B cell (primary cell): ENCODE results near the gene MSLN. TPM values are rescaled to one million over a fixed set of nuclear protein-coding genes. Genes with fewer than 3 reads are reported as not detected.

Experiments
- ATAC-seq: fragments of 200-7000 bp; cut with Tn5 transposase; one replicate; pipeline ENCODE4 v1.10.0; 2021; ENCODE audit warnings: low read depth, mild to moderate bottlenecking, moderate number of reproducible peaks, moderate library complexity
- CTCF ChIA-PET: fragments of 350-600 bp; sonication (Branson Sonifier 250); formaldehyde crosslinking; loops from one replicate; lab custom pipeline; 2021; ENCODE audit warnings: antibody characterized with exemption, inconsistent platforms; lab: Charles Lee
- POLR2A ChIA-PET: fragments of 350-600 bp; sonication (Branson Sonifier 250); formaldehyde crosslinking; loops from one replicate; lab custom pipeline; 2021; ENCODE audit warnings: antibody characterized with exemption; lab: Charles Lee
- DNase-seq: peaks from one replicate; pipeline ENCODE4 v3.0.0; 2013
- H2AFZ ChIP-seq: 2 replicates; pipeline ENCODE4 v1.6.1; 2012; ENCODE audit warnings: mild to moderate bottlenecking, low read depth, low read length; ENCODE audit not compliant: insufficient read depth, poor library complexity, severe bottlenecking
- H3K27ac ChIP-seq, 2 donors: 1 replicate in 1 of 2; 2 replicates in 1 of 2; pipeline ENCODE4 v1.5.1; 2012 to 2013; ENCODE audit warnings: low read length in 2 of 2, mild to moderate bottlenecking in 2 of 2, moderate library complexity in 1 of 2
- H3K27me3 ChIP-seq, 4 experiments: fragments of 200-600 bp in 1 of 4; sonication (generic) in 1 of 4; replicated peaks in 1 of 4; 1 replicate in 2 of 4; 2 replicates in 2 of 4; pipeline versions ENCODE4 v1.6.1 to v1.7.0; 2013 to 2016; ENCODE audit warnings: low read length in 3 of 4, mild to moderate bottlenecking in 2 of 4, mixed read lengths in 1 of 4, moderate library complexity in 1 of 4; ENCODE audit not compliant: insufficient read depth in 4 of 4, control insufficient read depth in 3 of 4; ENCODE audit errors: control extremely low read depth in 1 of 4
- H3K36me3 ChIP-seq, 2 experiments: replicated peaks in 1 of 2; 1 replicate in 1 of 2; 2 replicates in 1 of 2; pipeline versions ENCODE4 v1.6.1 to v1.7.1; 2013; ENCODE audit warnings: low read length in 1 of 2; ENCODE audit not compliant: insufficient read depth in 2 of 2, control insufficient read depth in 1 of 2; ENCODE audit errors: control extremely low read depth in 1 of 2, extremely low read depth in 1 of 2
- H3K4me1 ChIP-seq, 2 donors: fragments of 200-600 bp in 1 of 2; sonication (generic) in 1 of 2; 1 replicate in 1 of 2; 2 replicates in 1 of 2; pipeline versions ENCODE4 v1.5.1 to v1.6.1; 2013 to 2017; ENCODE audit warnings: low read length in 2 of 2; ENCODE audit not compliant: control insufficient read depth in 2 of 2, insufficient read depth in 2 of 2
- H3K4me2 ChIP-seq: replicated peaks from 2 replicates; pipeline ENCODE3; 2012; ENCODE audit warnings: mild to moderate bottlenecking, low read depth, low read length; ENCODE audit not compliant: poor library complexity, severe bottlenecking
- H3K4me3 ChIP-seq, 5 experiments: fragments of 200-600 bp in 1 of 5; sonication (generic) in 1 of 5; 1 replicate in 3 of 5; 2 replicates in 2 of 5; pipeline versions ENCODE4 v1.5.1 to v1.7.0; 2011 to 2016; ENCODE audit warnings: low read length in 4 of 5, mild to moderate bottlenecking in 4 of 5, low read depth in 2 of 5, control low read depth in 1 of 5, moderate library complexity in 1 of 5; ENCODE audit not compliant: insufficient read depth in 1 of 5; ENCODE audit errors: control extremely low read depth in 1 of 5, extremely low read depth in 1 of 5
- H3K79me2 ChIP-seq: fragments of 200-600 bp; sonication (generic); one replicate; pipeline ENCODE4 v1.6.0; 2016; ENCODE audit warnings: low read length; ENCODE audit not compliant: control insufficient read depth, insufficient read depth
- H3K9ac ChIP-seq: fragments of 200-600 bp; sonication (generic); 2 replicates; pipeline ENCODE4 v1.6.1; 2017; ENCODE audit warnings: mild to moderate bottlenecking, low read length, moderate library complexity
- H3K9me3 ChIP-seq, 3 donors: one replicate each; pipeline versions ENCODE4 v1.6.1 to v1.7.1; 2013; ENCODE audit warnings: low read length in 2 of 3; ENCODE audit not compliant: control insufficient read depth in 2 of 3, insufficient read depth in 1 of 3; ENCODE audit errors: control extremely low read depth in 1 of 3
- H4K20me1 ChIP-seq: 2 replicates; pipeline ENCODE4 v1.6.0; 2012; ENCODE audit warnings: mild to moderate bottlenecking, low read length; ENCODE audit not compliant: insufficient read depth, control insufficient read depth, poor library complexity, severe bottlenecking
- H3K27ac Mint-ChIP-seq: one replicate; pipeline ENCODE4 v1.8.0; 2021; ENCODE audit warnings: mixed read lengths
- H3K27me3 Mint-ChIP-seq: one replicate; pipeline ENCODE4 v1.8.0; 2021; ENCODE audit warnings: mixed read lengths
- H3K4me1 Mint-ChIP-seq: one replicate; pipeline ENCODE4 v1.8.0; 2021; ENCODE audit warnings: mixed read lengths
- H3K4me3 Mint-ChIP-seq: one replicate; pipeline ENCODE4 v1.8.0; 2021; ENCODE audit warnings: mixed read lengths
- H3K9me3 Mint-ChIP-seq: one replicate; pipeline ENCODE4 v1.8.0; 2022; ENCODE audit warnings: mixed read lengths; ENCODE audit not compliant: insufficient read depth
- EZH2 ChIP-seq: IDR thresholded peaks from 2 replicates; pipeline ENCODE4 v1.6.1; 2012; ENCODE audit warnings: borderline replicate concordance, low read depth, mild to moderate bottlenecking, moderate library complexity, low read length; ENCODE audit not compliant: insufficient read depth, poor library complexity, severe bottlenecking
- WGBS: methylation state at CpG from one replicate; pipeline ENCODE4 v1.1.5; 2013; ENCODE audit warnings: missing lambda C conversion rate; ENCODE audit not compliant: insufficient coverage; 5-methylcytosine and 5-hydroxymethylcytosine counted together
- intact Hi-C: fragments of 100-400 bp; cut with micrococcal nuclease; formaldehyde crosslinking; loops from one replicate; pipeline ENCODE4 v1.10.0; 2022
- polyA plus RNA-seq: library from polyadenylated mRNA; depleted of rRNA; stranded (reverse); fragments of >200 nt; gene quantifications from 2 replicates; pipeline ENCODE4 v1.2.3, GENCODE V29; 2012
- total RNA-seq, 2 donors: library from RNA; stranded (reverse); fragments of 120-200 nt in 1 of 2; gene quantifications; 1 replicate in 1 of 2; 2 replicates in 1 of 2; pipeline versions ENCODE4 v1.2.3 to v1.2.4, GENCODE V29; 2013 to 2022
- TF ChIP-seq, protein P1 (sequence below): fragments of 200-600 bp; IDR thresholded peaks from one replicate; pipeline ENCODE4 v1.8.0; 2022; ENCODE audit warnings: antibody characterized with exemption, mild to moderate bottlenecking

The MSLN gene
- total and polyA plus RNA-seq, 2 donors (not counting 1 experiment from before 2014, with no cell fraction given) = not detected

DNA sequence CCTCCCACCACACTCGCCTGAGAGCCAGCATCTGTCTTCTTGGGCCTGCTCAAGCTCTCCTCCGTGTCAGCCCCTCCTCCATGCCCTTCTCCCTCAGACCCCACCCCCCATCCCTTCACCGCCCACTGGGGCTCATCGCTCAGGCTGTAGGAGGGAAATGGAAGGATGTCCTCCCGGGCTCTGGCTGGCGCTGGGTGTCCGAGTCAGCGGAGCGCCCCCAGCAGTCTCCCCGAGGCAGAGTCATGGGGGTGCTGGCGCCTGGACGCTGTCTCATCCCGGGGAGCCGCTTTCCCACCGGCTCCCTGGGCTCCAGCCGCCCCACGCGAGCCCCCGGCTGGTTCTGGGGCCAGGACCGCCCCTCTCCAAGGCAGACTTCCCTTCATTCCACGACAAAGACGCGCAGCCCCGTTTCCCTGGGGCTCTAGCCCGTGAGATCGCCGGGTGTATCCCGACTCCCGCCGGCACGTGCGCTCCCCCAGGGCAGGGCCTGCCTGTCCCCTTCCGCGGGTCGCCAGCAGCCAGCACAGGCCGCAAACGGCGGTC is 40.0 kb upstream of the MSLN start:
- CTCF ChIA-PET = interaction anchor here (1.1 to 3.8 kb wide), 5 partner anchors 8 to 65 kb away, joined by 3 to 26 read pairs (median 9); partner anchors contain the start of genes CIAO3 and JMJD8
- POLR2A ChIA-PET = interaction anchor here (0.7 to 1.9 kb wide), 4 partner anchors 15 to 37 kb away, joined by 3 to 5 read pairs (median 4); partner anchors contain the start of genes JMJD8 and WDR24

More for the DNA sequence above, 40.0 kb upstream of the MSLN start:
- peak overlapping the region; percentile 54 to 86 for H3K27ac ChIP-seq
- Mint-ChIP-seq H3K27ac (peak overlapping the region; percentile 80), H3K27me3 (no peaks in the 10 kb centered on the region), H3K4me3 (peak overlapping the region; percentile 84), H3K4me1 (peaks cover 15% of the 10 kb centered on the region), H3K9me3 (no peaks in the 10 kb centered on the region)
- peak overlapping the region; percentile 77 for H3K9ac ChIP-seq
- peaks cover 0 to 11% (median 0%) of the 10 kb centered on the region in 3 donors for H3K9me3 ChIP-seq
- H2AFZ ChIP-seq = peak overlapping the region; percentile 77
- peaks cover 23 to 37% of the 10 kb centered on the region in 2 donors for H3K4me1 ChIP-seq
- ATAC-seq = no peak
- no peak for TF ChIP-seq EZH2
- TF ChIP-seq, protein P1, sequence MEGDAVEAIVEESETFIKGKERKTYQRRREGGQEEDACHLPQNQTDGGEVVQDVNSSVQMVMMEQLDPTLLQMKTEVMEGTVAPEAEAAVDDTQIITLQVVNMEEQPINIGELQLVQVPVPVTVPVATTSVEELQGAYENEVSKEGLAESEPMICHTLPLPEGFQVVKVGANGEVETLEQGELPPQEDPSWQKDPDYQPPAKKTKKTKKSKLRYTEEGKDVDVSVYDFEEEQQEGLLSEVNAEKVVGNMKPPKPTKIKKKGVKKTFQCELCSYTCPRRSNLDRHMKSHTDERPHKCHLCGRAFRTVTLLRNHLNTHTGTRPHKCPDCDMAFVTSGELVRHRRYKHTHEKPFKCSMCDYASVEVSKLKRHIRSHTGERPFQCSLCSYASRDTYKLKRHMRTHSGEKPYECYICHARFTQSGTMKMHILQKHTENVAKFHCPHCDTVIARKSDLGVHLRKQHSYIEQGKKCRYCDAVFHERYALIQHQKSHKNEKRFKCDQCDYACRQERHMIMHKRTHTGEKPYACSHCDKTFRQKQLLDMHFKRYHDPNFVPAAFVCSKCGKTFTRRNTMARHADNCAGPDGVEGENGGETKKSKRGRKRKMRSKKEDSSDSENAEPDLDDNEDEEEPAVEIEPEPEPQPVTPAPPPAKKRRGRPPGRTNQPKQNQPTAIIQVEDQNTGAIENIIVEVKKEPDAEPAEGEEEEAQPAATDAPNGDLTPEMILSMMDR = no peak
- 0% methylated on average over 36 of the region's 38 CpGs for WGBS
- intact Hi-C loops = loop anchor here (5.0 kb wide), 1 partner anchor 38 kb away; the partner anchor contains the start of genes JMJD8 and STUB1
- H3K36me3 ChIP-seq = no peaks in the 10 kb centered on the region
- peak overlapping the region; percentile 98 for H3K4me2 ChIP-seq
- peaks cover 20% of the 10 kb centered on the region for H4K20me1 ChIP-seq
- DNase-seq = peak; percentile 59
- H3K27me3 ChIP-seq = peaks cover 0 to 11% (median 5%) of the 10 kb centered on the region in 4 experiments
- H3K79me2 ChIP-seq = no peaks in the 10 kb centered on the region
- peak overlapping the region; percentile 34 to 76 (median 73) for H3K4me3 ChIP-seq
